HS-5 (cell line): ENCODE results near the gene ATP6V0B.

Experiments
- DNase-seq: peaks from one replicate; pipeline ENCODE4 v3.0.0-alpha.2; 2012; ENCODE audit warnings: low read depth

ATP6V0B gene

DNA sequence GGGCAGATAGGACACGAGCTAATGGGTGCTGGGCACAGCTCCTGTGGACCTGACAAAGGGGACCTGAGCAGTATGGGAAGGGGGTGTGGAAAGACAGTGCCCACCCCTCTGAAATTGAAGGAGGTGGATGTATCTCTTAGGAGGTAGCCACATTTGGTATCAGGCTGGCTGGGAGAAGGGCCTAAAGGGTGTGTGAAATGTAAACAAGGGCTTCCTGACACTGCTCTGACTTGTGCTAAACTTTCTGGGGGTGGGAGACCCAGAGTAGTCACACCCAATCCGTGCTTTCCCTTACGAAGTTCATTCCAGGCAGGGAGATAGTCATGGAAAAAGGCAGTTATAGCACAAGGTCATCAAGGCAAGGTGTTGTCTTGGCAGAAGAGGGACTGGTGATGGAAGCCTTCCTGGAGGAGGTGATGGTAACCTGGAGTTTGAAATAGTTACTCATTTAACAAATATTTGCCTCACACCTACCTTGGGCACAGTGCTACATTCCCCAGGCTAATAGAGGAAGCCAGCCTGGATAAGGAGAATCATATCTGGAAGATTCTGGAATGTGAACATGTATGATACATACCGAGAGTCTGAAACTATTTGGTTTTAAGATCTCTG, 11.3 kb downstream of the ATP6V0B start:
- no peak for DNase-seq

DNA sequence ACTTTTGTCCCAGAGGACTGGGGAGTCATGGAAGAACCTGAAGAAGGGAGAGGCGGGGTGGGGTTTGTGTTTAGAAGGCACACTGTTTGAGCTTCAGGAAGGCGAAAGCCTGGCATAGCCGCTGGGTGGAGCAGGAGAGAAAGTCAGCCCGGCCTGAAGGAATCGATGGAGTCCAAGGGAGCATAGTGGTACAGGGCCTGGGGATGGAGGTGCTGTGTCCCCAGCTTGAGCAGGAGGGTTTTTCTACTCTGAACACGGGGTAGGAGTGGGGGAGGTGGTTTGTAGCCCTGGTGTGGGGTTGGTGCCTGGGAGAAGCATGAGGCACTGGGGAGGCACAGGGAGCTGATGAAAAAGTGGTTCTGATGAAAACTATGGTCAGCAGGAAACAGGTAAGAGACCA, 12.0 kb downstream of the ATP6V0B start:
- no peak for DNase-seq

DNA sequence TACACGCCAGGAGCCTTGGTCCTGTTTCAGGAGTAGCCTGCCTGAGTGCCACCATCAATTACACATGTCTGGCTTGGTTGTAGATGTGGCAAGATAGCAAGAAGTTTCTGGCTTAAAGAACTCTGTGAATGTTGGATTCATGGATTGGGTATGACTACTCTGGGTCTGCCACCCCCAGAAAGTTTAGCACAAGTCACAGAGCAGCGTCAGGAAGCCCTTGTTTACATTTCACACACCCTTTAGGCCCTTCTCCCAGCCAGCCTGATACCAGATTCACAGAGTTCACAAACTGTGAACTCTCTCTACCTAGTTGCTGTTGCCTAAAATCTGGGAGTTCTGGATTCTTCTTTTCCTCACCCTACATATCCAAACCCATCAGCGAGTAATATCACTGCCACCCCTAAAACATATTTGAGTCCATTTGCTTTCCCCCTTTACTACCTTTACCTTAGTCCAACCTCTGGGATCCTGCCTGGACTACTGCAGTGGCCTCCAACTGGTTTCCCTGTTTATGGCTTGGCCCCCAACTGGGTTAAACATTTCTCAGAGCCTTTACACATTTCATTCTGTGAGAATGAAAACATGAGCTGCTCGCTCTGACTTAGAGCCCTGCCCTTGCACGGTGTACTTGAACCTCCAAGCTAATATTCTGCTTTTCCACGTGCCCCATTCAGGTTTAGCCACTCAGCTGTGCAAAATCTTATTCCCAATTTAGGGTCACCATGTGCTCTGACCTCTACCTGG, 12.6 kb downstream of the ATP6V0B start:
- DNase-seq, result no peak

DNA sequence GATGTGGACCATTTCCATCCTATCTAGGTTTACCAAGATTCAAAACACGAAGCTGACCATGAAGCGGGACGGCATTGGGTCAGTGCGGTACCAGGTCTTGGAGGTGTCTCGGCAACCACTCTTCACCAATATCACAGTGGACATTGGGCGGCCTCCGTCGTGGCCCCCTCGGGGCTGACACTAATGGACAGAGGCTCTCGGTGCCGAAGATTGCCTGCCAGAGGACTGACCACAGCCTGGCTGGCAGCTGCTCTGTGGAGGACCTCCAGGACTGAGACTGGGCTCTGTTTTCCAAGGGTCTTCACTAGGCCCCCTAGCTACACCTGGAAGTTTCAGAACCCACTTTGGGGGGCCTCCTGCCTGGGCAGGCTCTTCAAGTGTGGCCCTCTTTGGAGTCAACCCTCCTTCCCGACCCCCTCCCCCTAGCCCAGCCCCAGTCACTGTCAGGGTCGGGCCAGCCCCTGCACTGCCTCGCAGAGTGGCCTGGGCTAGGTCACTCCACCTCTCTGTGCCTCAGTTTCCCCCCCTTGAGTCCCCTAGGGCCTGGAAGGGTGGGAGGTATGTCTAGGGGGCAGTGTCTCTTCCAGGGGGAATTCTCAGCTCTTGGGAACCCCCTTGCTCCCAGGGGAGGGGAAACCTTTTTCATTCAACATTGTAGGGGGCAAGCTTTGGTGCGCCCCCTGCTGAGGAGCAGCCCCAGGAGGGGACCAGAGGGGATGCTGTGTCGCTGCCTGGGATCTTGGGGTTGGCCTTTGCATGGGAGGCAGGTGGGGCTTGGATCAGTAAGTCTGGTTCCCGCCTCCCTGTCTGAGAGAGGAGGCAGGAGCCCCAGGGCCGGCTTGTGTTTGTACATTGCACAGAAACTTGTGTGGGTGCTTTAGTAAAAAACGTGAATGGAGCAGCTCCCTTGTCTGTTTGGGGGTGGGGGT, 15.8 kb downstream of the ATP6V0B start:
- no peak for DNase-seq

DNA sequence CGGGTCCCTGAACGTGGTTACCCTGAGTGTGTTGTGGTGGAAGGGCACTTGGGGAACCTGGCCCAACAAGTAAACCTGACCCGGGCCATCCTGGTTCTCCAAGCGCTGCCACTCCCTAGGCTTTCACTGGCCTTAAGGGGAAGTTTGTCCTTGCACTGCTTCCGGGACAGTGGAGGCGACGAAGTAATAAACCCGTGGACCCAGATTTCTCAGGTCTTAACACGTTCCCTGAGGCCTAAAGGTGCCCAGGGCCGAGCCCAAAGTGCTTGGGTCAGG, 16.4 kb downstream of the ATP6V0B start:
- DNase-seq, result no peak

DNA sequence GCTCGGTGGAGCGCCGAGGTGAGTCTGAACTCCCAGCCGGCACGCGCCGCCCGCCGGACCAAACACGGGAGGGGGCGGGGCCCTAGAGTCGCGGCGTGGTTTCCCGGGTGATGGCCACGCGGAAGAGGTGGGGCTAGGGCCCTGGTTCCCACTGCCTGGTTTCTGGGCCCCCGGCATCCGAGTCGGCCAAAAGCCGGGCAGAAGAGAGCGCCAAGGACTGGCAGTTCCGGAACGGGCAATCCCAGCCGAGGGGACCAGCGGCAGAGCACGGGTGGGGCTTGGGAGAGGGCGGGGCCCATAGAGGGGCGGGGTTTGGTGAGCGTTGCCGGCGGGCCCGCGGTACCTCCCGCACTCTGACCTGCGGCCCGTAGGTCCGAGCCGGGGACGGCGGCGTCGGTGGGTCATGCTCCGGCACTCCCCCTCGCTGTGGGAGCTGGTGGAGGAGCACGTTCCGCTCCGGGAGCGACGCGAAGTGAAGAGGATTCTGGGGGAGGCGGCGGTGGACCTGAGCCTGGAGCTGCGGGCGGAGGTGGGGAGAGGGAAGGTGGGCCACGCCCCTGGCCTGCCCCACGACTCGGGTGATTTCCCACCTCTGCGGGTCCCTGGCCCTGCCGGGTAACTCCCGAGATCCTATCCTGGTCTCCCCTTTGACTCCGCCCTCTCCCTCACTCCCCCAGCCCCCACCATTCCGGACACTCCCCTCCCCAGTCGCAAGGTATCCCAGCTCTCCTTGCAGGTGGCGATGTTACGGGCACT, 16.9 kb downstream of the ATP6V0B start, which contains the start of gene CCDC24:
Gene CCDC24 (plus strand): TSS at position 124 of the 756 bp plus-strand sequence. CDS start 280 bp downstream, at position 404.
- DNase-seq, result peak; percentile 56

DNA sequence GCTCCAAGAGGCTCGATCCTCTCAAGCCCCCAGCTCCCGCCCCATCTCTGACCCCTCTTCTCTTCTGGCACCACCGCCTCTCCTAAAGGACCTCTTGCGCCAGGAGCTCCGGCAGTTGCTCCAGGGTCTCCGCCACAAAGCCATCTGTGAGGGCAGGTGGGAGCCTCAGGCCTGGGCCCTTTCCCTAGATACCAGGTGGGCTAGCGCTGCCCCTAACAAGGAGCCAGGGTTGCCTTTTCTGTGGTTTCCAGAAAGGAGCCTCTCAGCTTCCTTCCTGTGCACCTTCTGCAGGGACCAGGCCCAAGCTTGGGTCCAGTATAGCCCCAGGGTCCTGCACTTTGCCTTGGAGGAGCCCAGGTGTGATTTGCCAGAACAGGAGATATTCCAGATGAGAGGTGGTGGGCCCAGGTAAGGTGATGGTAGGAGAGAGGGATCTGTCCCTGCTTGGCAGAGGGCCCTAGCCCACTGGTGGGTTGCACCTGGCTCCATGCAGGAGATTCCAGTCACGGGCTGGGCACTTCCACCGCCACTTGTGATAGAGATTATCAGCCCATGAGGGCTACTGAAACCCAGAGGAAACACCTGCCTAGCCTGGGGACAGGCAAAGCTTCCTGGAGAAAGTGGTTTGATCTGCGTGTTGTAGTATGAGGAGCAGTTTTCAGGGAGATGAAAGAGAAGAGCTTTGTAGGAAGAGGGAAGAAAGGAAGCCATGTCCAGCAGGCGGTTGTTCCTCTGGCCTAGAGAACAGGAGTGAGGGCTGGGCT, 17.7 kb downstream of the ATP6V0B start:
- DNase-seq, result no peak

DNA sequence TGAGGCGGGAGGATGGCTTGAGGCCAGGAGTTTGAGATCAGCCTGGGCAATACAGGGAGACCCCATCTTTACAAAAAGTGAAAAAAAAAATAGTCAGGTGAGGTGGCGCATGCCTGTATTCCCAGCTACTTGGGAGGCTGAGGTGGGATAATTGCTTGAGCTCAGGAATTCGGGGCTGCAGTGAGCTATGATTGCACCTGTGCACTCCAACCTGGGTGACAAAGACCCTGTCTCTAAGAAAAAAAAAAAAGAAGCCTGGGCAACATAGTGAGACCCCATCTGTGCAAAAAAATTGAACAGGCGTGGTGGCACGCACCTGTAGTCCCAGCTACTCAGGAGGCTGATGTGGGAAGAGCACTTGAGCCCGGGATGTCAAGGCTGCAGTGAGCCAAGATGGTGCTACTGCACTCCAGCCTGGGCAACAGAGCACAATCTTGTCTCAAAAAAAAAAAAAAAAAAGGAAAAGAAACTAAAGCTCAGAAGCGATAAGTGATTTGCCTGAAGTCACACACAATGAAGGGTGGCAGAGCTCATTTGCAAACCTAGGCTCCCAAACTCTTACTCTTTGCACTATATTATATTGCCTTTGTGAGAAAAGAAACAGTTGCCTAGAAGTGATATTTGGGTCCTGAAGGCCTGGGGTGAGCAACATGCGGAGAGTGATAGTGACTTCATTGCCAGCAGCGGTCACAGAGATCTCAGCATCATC, 18.6 kb downstream of the ATP6V0B start:
- DNase-seq, result no peak

DNA sequence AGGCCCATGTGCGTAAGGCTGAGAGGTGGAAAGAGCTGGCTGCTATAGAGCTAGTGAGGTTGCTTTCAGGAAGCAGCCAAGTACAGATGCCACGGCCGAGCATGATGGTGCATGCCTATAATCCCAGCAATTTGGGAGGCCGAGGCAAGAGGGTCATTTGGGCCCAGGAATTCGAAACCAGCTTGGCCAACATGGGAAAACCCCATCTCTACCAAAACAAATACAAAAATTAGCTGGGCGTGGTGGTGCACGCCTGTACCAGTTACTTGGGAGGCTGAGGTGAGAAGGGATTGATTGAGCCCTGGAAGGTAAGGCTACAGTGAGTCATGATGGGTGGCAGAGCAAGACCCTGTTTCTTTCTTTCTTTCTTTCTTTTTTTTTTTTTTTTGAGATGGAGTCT, 19.3 kb downstream of the ATP6V0B start:
- DNase-seq, result no peak

DNA sequence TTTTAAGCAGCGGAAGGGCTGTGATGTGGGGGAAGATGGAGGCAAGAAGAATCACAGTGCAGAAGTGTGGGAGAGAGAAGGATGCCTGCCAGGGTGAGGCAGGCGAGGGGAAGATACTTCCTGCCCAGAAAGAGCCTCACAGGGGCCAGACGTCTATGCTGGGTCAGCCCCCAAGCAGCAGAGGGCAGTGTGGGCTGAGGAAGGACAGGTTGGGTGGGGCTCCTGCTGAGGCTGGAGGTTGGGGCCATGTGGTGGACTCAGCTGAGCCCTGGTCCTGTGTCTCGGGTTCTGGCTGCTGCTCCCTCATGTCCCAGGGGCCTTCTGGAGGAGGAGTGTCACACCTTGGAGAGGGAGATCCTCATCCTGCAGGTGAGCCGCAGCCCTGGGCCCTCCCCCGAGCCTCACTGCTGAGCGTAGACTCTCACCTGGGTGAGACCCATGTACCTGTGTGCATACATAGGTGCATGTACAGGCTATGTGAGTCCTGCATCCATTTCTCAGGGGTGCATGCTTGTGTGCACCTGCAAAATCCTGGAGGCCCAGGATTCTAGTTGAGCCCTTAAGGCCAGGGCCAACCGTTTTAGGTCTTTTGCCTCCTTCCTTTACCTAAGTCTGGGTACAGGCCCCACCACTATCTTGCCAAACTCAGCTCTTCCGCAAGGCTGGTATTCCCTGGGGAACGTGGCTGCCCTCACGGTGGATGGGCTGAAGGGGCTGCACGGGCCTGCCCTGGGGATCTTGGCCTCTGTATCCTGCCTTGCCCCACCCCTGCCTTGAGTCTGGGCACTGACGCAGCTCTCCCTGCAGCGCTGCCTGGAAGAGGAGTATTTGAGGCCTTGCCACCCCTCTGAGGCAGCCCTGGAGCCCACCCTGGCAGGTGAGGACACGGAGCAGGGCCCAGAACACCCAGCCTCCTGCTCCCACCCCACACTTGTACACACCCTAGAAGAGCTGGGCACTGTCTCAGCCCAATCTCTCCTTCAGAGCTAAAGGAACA, 20.3 kb downstream of the ATP6V0B start:
- no peak for DNase-seq

DNA sequence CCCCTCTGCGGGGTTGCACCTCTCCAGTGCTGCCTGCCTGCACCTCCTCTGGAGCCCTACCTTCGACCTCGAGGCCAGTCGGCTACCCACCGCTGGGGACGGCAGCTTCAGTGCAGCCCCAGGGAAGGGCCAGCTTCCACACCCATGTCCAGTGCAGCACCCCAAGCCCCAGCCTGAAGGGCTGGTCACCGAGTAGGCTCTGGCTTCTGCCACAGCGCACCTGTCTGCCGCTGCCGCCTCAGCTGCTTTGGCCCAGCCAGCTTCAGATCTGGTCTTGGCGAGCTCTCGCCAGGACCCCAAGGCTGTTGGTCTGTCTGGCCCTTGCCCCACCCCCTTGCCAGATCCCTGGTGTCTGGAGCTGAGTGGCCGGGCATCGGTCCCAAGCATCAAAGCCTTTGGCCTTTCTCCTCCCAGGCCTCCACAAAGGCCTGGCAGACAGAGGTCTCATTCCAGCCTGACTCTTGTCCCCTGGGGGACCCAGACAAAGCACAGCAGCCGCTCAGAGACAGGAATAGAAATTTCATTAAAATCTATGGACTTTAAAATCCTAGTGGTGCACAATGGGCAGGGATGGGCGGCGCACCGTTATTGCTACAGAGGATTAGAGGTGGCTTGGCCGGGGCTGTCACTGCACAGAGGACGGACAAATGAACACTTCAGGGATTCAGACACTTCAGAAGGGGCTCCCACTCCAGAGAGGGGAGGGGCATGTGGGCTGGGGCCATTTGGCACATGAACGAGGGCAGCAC, 21.4 kb downstream of the ATP6V0B start:
- DNase-seq, result no peak

DNA sequence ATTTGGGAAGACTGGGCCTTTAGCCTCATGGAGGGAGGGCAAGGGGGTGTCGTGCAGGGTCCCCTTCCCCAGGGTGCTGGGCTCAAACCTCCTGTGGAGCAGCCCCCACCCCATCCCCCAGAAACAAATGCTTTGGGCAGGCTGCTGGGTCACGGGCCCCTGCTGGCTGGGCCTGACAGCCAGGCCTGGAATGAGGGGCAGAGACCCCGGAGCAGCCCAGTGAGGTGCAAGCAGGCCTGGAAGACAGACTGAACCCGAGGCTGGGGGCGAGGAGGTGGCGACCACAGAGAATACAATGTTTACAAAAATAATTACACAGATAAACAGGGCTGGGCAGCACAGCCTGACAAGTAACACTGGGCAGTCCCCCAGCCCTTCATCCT, 22.0 kb downstream of the ATP6V0B start:
- DNase-seq, result no peak

DNA sequence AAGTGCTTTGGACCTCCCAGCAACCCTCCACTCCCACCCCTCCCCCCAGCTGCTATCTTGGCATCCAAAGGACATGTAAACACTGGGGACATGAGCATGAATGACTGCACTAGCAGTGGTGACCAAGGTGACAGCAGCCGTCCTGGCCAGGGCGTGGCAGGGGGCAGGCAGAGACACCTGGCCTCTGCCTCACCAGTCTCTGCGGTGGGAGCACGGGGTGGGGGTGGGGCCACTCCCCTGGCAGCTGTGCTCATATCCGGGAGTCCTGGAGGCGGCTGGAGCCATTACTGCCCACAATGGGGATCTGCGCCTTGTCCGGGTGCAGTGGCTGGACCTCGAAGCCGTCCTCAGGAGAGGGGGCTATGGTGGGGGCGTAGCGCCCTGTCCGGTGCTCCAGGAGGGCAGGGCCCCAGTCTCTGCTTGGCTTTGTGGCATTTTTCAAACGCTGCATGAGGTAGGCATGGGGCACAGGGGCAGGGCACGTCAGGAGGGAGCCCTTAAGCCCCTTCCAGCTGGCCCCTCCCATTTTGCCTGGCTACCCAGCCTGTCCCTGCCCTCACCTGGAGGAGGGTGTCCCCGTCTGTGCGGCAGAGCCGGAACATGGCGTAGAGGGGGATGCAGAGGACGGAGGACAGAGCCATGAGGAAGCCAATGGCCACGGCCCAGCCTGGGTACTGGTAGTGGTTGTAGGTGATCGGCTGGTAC, 22.7 kb downstream of the ATP6V0B start:
- no peak for DNase-seq

DNA sequence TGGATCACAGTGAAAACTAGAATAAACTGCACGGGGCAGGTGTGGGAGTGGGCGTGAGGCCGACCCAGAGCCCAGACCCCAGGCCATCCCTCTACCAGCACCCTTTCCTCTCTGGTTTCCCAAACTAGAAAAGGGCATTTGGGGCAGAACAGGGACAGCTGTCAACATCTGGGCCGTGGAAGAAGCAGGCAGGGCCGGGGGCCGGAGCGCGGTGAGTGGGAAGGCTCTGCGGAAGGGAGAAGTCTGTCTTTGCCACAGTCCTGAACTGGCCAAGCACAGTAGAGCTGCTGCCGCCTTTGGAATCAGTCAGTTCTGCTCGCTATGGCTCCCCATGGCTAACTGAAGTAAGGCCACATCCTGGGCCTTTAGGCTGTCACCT, 23.2 kb downstream of the ATP6V0B start:
- DNase-seq, result no peak

DNA sequence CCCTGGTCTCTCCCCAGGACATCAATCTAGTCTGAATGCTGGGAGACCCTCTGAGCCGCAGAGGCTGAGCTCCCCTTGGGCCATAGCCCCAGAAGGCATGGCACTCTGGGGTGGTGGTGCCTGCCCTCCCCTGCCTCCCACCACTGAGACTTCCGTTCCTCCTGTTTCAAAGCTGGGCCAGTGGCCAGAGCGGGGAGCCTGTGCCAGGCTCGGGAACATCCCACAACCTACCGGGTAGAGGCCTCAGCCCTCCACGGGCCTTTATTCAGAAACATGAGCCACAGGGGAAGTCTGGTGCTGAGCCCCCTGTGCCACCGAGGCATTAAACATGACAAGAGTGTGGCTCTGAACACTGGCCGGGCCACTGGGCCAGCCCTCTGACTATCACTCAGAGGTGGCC, 24.7 kb downstream of the ATP6V0B start:
- no peak for DNase-seq

DNA sequence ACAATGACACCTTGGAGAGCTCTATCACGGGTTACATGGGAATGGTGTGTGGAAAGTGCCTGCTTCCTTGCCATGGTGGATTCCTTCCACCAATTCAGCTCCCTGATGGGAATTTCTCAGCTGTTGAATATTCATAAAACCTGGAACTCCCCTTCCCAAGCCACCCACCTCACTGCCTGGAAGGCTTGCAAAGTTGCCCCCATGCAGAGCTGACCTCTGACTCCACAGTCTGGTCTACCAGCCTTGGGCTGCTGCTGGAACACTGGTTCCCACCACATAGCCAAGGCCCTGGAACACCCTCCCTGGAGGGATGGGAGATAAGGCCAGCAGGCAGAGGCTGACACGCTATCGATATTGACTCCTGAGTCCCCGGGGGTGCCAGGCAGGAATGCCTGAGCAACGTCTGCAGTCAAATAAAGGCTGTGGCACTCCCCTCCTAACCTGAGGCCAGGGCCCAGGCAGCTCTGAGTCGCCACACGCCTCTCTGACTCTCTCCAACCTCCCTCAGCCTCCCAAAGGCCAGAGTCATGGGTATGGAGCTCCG, 25.4 kb downstream of the ATP6V0B start:
- DNase-seq, result no peak

DNA sequence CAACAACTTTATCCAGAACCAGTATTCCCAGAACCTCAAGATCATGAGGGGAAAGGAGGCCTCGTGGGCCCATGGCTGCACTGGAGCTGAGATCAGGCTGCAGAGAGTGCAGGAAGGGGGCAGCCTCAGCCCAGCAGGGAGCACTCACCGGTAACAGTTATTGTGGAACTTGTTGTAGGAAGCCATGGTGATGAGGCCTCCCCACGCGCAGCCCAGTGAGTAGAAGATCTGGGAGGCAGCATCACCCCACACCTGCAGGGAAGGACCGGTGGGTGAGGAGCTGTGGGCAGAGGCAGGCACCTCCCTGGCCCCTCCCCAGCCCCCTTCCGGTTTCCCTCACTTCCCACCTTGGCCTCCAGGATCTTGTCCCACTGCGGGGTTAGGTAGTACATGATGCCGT, 27.4 kb downstream of the ATP6V0B start:
- no peak for DNase-seq

DNA sequence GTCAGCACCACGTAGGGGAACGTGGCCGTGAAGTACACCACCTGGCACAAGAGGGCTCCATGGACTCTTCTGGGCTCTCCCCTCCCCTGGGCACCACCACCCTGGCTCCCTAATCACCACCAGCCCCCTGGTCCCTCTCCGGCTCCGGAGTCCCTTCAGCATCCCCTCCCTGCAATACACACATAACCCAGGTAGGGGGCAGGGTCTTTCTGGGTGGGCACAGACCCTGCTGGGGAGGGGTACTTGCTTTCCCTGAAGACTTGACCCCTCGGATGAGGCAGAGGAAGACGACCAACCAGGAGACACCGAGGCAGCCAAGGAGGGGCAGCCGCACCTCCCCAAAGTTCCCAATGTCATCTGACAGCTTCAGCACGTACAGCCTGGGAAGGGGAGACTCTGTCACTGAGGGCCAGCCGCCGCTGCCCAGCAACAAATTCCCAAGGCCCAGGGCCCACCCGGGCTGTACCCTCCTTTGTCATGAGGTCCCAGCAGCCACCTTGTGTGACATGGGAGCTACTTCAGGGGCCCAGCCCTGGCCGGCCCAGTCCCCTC, 27.9 kb downstream of the ATP6V0B start:
- no peak for DNase-seq
